ENCODE measurements around the gene NUP133.
"Not testable (repeated sequence)": the region's sequence is repeated elsewhere in the genome, so short reads cannot be mapped to it uniquely, and the experiment has no call there.

The NUP133 gene

GRCh38 chr1:229507951-229508822 lies at the start of gene NUP133:
Gene NUP133, minus strand, starts transcription at chr1:229508341. Its CDS starts 92 bp downstream, at chr1:229508249.
- peak; percentile 99 for DNase-seq (ENCODE audit: low spot score)

- DNase-seq (ENCODE audit: low spot score): no peak
Measured at GRCh38 chr1:229557200-229557850, 49.2 kb upstream of the NUP133 start.

- no peak for DNase-seq (ENCODE audit: low spot score)
Measured at GRCh38 chr1:229554886-229555621, 46.9 kb upstream of the NUP133 start.

- no peak for DNase-seq (ENCODE audit: low spot score)
Measured at GRCh38 chr1:229553621-229554130, 45.5 kb upstream of the NUP133 start.

GRCh38 chr1:229552732-229553131 lies 44.6 kb upstream of the NUP133 start:
- no peak for DNase-seq (ENCODE audit: low spot score)

- no peak for DNase-seq (ENCODE audit: low spot score)
Measured at GRCh38 chr1:229550812-229551567, 42.8 kb upstream of the NUP133 start.

- no peak for DNase-seq (ENCODE audit: low spot score)
Measured at GRCh38 chr1:229547542-229547941, 39.4 kb upstream of the NUP133 start.

- no peak for DNase-seq (ENCODE audit: low spot score)
Measured at GRCh38 chr1:229544587-229544986, 36.4 kb upstream of the NUP133 start.

GRCh38 chr1:229539863-229540506 lies 31.8 kb upstream of the NUP133 start:
- no peak for DNase-seq (ENCODE audit: low spot score)

GRCh38 chr1:229538945-229539344 lies 30.8 kb upstream of the NUP133 start:
- no peak for DNase-seq (ENCODE audit: low spot score)

GRCh38 chr1:229537894-229538293 lies 29.8 kb upstream of the NUP133 start:
- no peak for DNase-seq (ENCODE audit: low spot score)

- no peak for DNase-seq (ENCODE audit: low spot score)
Measured at GRCh38 chr1:229536982-229537381, 28.8 kb upstream of the NUP133 start.

- no peak for DNase-seq (ENCODE audit: low spot score)
Measured at GRCh38 chr1:229535230-229535629, 27.1 kb upstream of the NUP133 start.

- no peak for DNase-seq (ENCODE audit: low spot score)
Measured at GRCh38 chr1:229531326-229531725, 23.2 kb upstream of the NUP133 start.

- DNase-seq (ENCODE audit: low spot score): no peak
Measured at GRCh38 chr1:229529639-229530038, 21.5 kb upstream of the NUP133 start.

- no peak for DNase-seq (ENCODE audit: low spot score)
Measured at GRCh38 chr1:229526695-229527094, 18.6 kb upstream of the NUP133 start.

- DNase-seq (ENCODE audit: low spot score): no peak
Measured at GRCh38 chr1:229523052-229523451, 14.9 kb upstream of the NUP133 start.

GRCh38 chr1:229514578-229515275 lies 6.6 kb upstream of the NUP133 start:
- DNase-seq (ENCODE audit: low spot score): no peak

- DNase-seq (ENCODE audit: low spot score): not testable (repeated sequence)
Measured at GRCh38 chr1:229511625-229512024, 3.5 kb upstream of the NUP133 start.

GRCh38 chr1:229511201-229511600 lies 3.1 kb upstream of the NUP133 start:
- not testable (repeated sequence) for DNase-seq (ENCODE audit: low spot score)
